NCI-H774 (cell line): ENCODE measurements around the gene BOLA3.
"Not testable (repeated sequence)": the region's sequence is repeated elsewhere in the genome, so short reads cannot be mapped to it uniquely, and the experiment has no call there.

Experiments used
- DNase-seq: peaks from one replicate; lab custom pipeline; 2025; lab: John Stamatoyannopoulos, UW

Gene BOLA3

DNA sequence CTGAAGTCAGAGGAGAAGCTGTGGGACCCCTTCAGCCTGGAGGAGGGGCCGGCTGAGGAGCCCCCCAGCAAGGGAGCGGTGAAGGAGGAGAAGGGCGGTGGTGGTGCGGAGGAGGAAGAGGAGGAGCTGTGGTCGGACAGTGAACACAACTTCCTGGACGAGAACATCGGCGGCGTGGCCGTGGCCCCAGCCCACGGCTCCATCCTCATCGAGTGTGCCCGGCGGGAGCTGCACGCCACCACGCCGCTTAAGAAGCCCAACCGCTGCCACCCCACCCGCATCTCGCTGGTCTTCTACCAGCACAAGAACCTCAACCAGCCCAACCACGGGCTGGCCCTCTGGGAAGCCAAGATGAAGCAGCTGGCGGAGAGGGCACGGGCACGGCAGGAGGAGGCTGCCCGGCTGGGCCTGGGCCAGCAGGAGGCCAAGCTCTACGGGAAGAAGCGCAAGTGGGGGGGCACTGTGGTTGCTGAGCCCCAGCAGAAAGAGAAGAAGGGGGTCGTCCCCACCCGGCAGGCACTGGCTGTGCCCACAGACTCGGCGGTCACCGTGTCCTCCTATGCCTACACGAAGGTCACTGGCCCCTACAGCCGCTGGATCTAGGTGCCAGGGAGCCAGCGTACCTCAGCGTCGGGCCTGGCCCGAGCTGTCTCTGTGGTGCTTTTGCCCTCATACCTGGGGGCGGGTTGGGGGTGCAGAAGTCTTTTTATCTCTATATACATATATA is 46.0 kb downstream of the BOLA3 start:
- DNase-seq = no peak

DNA sequence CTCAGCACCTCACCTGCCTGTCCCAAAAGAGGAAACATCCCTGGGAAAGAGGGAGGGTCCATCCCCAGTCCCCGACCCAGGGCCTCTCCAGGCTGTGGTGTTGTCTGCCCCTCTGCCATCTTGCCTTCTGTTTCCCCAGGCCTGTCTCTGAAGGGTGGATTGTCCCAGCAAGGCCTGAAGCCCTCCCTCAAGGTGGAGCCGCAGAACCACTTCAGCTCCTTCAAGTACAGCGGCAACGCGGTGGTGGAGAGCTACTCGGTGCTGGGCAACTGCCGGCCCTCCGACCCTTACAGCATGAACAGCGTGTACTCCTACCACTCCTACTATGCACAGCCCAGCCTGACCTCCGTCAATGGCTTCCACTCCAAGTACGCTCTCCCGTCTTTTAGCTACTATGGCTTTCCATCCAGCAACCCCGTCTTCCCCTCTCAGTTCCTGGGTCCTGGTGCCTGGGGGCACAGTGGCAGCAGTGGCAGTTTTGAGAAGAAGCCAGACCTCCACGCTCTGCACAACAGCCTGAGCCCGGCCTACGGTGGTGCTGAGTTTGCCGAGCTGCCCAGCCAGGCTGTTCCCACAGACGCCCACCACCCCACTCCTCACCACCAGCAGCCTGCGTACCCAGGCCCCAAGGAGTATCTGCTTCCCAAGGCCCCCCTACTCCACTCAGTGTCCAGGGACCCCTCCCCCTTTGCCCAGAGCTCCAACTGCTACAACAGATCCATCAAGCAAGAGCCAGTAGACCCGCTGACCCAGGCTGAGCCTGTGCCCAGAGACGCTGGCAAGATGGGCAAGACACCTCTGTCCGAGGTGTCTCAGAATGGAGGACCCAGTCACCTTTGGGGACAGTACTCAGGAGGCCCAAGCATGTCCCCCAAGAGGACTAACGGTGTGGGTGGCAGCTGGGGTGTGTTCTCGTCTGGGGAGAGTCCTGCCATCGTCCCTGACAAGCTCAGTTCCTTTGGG is 47.2 kb downstream of the BOLA3 start:
- DNase-seq = no peak

DNA sequence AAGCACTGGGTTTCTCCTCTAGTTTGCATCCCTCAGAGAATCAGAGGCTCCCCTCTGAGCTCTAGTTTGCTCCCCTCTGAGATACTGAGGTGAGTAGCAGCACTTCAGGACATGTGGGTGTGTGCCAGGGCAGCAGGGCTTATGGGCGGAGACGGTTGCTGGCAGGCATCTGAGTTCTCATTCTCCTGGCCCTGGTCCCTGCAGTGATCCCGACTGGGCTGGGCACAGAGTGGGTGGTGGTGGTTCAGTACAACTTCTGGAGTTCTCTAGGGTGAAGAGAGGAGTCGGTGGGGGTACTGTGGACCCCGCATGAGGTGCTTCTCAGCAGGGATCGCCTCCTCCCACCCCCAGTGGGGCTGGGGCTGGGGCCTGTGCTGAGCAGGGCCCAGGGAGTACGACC is 47.9 kb downstream of the BOLA3 start:
- DNase-seq = no peak

DNA sequence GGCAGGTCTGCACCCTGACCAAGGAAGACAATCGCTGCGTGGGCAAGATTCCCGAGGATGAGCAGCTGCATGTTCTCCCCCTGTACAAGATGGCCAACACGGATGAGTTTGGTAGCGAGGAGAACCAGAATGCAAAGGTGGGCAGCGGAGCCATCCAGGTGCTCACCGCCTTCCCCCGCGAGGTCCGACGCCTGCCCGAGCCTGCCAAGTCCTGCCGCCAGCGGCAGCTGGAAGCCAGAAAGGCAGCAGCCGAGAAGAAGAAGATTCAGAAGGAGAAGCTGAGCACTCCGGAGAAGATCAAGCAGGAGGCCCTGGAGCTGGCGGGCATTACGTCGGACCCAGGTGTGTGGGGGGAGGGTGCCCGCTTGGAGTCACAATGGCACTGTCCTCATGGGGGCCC is 48.4 kb downstream of the BOLA3 start:
- DNase-seq = no peak

DNA sequence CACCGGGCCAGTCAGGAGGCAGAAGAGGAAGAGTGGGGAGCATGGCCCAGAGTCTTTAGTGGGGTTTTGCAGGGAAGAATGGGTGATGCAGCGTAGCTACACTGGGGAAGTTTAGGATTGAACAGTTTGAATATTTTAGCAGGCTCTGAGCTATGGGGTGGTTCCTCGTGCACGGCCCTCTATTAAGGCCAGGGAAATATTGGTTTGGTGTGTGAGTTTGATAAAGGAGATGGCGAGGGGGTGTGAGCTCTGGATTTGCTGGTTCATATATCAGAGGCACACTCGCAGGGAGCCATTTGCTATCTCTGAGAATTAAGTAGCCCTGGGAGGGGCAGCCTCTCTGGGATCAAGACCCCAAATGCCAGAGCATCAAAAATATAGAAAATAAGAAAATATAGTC is 50.1 kb downstream of the BOLA3 start:
- DNase-seq = no peak

DNA sequence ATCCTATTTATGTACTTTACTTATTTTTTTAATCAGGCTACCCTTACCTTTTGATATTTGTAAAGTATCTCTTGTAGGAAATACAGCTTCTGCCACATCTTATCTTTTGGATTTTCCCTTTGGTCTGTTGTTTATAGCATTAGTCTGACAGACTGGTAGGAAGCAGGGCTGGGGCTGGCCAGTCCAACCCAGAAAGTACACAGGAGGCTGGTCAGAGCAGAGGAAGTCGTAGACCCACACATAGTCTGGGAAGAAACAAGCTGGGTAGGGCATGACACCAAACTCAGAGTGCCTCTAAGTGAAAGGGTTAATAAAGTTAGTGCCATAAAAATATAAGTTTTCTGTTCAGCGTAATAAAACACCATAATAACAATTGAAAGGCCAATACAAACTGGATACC is 51.7 kb downstream of the BOLA3 start:
- no peak for DNase-seq

DNA sequence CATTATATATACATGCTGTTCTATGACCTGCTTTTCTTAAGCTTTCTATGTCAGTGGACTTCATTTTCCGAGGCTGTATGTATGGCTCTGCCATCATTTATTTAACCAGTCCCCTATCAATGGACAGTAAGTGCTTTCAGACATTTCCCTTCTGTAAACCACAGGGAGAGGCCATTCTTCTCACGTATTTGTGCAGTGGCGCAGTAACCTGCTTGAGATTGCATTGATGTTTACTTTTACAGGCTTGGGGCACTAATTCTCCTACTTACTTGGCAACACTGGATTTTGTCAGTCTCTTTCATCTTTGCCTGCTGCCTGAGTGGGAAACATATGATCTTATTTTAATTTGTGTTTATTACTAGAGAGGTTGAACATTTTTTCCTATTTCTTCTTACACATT is 52.1 kb downstream of the BOLA3 start:
- no peak for DNase-seq

DNA sequence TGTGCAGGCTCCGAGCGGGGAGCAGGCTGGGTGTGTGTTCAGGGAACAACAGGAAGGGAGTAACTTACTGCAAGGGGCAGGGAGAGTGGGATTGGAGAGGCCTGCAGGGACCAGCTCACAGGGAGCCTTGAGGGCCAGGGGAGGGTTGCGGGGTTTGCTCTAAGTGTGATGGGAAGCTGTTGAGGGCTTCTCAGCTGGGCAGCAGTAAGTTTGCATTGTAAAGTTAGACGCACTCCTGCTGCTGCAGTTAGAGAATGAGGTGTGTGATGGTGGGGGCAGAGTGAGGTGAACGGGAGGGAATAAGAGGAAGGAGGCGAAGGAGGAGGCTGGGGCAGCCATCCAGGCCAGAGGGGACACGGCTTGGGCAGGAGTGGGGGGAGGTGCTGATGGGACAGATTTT is 53.4 kb downstream of the BOLA3 start:
- no peak for DNase-seq

DNA sequence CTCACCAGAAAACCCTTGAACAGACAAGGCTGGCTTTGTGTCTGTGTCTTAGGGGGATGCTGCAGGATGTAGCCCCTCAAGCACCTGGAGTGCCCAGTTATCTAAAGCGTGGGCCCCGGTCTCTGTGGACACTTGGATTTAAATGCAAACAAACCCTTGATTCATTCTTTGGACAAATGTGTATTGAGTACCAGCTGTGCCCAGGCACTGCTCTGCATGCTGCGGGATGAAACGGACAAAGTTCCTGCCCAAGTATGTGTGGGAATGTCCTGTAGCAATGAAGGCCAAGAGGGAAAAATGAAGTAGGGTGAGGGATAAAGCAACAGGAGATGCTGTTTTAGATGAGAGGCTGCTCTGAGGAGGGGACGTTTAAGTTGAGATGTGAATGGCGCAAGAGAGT is 53.9 kb downstream of the BOLA3 start:
- DNase-seq = no peak

DNA sequence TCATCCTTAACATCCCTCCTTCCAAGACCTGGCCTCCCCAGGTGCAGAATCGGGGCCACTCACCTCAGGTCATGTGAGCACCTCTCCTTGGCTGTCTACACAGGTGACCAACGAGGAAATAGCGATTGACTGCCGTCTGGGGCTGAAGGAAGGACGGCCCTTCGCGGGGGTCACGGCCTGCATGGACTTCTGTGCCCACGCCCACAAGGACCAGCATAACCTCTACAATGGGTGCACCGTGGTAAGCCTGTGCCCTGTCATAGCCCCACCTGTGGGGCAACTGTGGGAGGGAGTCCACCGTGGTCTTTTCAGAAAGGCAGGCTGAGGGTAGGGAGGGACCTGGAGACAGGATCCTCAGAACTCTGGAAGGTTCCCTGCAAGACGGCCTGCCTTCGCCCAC is 54.3 kb downstream of the BOLA3 start:
- no peak for DNase-seq

DNA sequence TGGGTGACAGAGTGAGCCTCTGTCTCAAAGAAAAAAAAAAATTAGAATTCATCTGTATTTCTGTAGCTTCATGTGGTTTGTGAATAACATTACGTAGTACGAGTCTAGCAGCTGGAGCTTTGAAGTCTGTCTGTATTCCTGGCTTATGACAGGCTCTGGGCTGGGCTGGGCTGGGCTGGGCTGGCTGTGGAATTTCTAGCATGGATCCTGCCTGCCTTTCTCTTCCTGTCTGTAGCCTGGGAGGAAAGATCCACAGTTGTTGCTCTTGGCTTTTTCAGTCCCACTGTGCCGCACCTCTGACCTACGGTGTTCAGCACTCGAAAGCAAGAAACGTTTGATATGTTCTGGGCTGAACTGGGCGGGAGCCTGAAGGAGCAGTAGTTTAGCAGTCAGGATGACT is 55.4 kb downstream of the BOLA3 start:
- no peak for DNase-seq

DNA sequence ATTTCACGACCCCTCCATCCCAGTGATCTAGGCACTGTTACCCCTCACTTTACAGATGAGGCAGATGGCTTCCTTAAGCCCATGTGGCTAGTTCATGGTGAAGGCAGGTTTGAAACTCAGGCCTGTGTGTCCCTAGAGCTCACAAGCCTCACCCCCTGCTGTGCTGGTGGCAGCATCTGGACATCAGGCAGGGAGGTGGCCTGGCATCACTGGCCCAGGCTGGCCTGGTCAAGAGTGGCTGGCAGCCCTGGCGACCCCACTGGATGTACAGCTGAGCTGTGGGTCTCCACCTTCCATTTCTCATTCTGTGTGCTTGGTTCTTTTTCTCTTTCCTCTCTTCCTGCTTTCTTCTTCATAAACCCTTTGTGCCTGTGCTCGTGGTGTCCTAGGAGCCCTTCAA is 56.3 kb downstream of the BOLA3 start:
- no peak for DNase-seq

DNA sequence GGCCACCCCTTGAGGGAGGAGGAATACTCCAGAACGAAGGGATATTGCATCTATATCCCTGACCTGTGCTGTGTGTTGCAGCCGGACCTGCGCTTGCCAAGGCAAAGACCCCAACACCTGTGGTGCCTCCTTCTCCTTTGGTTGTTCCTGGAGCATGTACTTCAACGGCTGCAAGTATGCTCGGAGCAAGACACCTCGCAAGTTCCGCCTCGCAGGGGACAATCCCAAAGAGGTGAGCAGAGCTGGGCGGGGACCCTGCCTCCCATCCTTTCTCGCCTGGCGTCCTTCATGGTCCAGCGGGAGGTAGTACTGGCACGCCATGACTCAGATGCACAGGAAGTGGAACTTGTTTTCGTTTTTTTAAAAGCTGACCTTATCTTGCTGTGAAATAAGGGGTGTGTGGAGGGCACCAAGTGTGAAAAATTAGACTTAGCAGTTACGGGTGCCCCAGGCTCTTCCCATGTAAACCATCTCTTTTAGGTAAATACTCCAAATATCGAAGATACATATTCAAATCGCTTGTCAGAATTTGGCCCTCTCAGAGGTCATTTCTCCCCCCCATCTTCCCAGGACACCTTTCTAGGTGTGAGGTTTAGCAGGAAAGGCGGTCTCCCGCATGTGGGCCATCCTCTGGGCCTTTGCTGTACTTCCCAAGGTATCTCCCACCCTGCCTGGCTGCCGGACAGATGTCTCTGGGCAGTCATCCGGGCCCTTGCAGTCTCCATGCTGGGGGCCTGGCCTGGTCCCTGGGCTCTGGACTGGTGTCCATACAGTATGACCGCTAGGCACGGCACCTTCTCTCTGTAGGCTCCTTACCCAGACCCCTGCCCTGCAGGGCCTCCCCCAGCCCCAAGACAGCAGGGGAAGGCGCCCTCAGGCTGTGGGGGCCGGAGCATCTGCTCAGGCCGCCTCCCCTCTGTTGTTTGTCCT is 57.6 kb downstream of the BOLA3 start:
- DNase-seq = no peak

DNA sequence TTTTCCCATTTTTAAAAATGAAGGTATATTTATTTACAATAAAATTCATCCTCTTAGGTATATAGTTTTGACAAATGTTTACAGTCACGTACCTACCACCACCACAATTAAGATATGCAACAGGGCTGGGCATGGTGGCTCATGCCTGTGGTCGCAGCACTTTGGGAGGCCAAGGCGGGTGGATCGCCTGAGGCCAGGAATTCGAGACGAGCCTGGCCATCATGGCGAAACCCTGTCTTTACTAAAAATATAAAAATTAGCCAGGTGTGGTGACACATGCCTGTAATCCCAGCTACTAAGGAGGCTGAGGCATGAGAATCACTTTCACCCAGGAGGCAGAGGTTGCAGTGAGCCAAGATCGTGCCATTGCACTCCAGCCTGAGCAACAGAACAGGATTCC is 59.0 kb downstream of the BOLA3 start:
- DNase-seq = not testable (repeated sequence)

DNA sequence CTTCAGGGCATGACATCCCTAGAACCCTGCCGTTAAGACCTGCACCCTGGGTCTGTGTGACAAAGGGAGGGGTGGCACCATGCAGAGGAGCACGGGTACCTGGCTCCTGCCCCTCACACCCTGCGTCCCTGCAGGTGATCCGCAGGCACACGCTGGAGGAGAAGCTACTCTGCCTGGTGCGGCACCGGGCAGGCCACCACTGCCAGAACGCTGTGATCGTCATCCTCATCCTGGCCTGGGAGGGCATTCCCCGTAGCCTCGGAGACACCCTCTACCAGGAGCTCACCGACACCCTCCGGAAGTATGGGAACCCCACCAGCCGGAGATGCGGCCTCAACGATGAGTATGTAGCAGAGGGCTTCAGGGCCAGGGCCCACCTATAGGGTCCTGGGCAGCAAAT is 60.0 kb downstream of the BOLA3 start:
- no peak for DNase-seq

DNA sequence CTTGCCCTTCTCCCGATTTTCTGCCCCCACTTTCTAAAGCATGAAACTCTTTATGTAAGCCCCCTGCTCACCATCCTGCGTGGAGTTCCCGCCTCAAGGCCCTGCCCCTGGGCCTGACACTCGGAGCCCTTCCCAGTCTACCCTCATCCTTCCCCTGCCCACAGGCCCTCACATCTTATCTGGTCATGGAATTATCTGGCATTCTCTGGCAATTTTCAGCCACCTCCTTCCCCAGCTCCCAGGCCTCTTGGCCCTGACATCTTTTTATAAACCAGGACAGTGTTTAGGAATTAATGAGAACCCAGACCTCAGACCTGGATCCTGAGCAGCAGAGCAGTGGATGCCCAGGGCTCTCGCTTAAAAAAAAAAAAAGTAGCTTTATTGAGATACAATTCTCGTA is 61.7 kb downstream of the BOLA3 start:
- no peak for DNase-seq
